Activated CD8-positive, alpha-beta T cell treated with anti-CD3 and anti-CD28 coated beads for 36 hours (primary cell): ENCODE data around the gene ZNF280C. TPM values are rescaled to one million over a fixed set of nuclear protein-coding genes. Genes with fewer than 3 reads are reported as not detected.

Experiments
- ATAC-seq: fragments of 200-7000 bp; cut with Tn5 transposase; one replicate; pipeline ENCODE4 v1.10.0; 2021; ENCODE audit warnings: mild to moderate bottlenecking, moderate library complexity
- CTCF ChIA-PET: fragments of 350-600 bp; sonication (Branson Sonifier 250); formaldehyde crosslinking; loops from one replicate; lab custom pipeline; 2021; ENCODE audit warnings: antibody characterized with exemption; lab: Charles Lee
- POLR2A ChIA-PET: fragments of 350-600 bp; sonication (Branson Sonifier 250); formaldehyde crosslinking; loops from one replicate; lab custom pipeline; 2021; ENCODE audit warnings: antibody characterized with exemption; lab: Charles Lee
- DNase-seq: peaks from one replicate; pipeline ENCODE4 v3.0.0-alpha.2; 2020
- H3K27ac Mint-ChIP-seq: one replicate; pipeline ENCODE4 v1.8.0; 2021; ENCODE audit warnings: mild to moderate bottlenecking, mixed read lengths
- H3K27me3 Mint-ChIP-seq: one replicate; pipeline ENCODE4 v1.8.0; 2021; ENCODE audit warnings: mixed read lengths
- H3K36me3 Mint-ChIP-seq: one replicate; pipeline ENCODE4 v1.8.0; 2021; ENCODE audit warnings: low read depth, mixed read lengths
- H3K4me1 Mint-ChIP-seq: one replicate; pipeline ENCODE4 v1.8.0; 2021; ENCODE audit warnings: low read depth, mixed read lengths
- H3K4me3 Mint-ChIP-seq: one replicate; pipeline ENCODE4 v1.8.0; 2021; ENCODE audit warnings: mild to moderate bottlenecking, moderate library complexity, mixed read lengths
- H3K9me3 Mint-ChIP-seq: one replicate; pipeline ENCODE4 v1.8.0; 2021; ENCODE audit warnings: mixed read lengths
- CTCF ChIP-seq: fragments of 200-600 bp; IDR thresholded peaks from one replicate; pipeline ENCODE4 v1.8.0; 2022; ENCODE audit warnings: antibody characterized with exemption, mild to moderate bottlenecking
- intact Hi-C: fragments of 100-400 bp; cut with micrococcal nuclease; formaldehyde crosslinking; loops from one replicate; pipeline ENCODE4 v1.10.0; 2022
- total RNA-seq, 2 experiments: library from RNA; stranded (reverse); gene quantifications; one replicate each; pipeline ENCODE4 v1.2.3, GENCODE V29; 2021

Gene ZNF280C
- total RNA-seq, 2 experiments from 2014 or later: 5.4 to 5.8 TPM

- H3K4me1 Mint-ChIP-seq: peaks cover 19% of the 10 kb centered on the region
- intact Hi-C loops: no loop called here
- peak overlapping the region; percentile 87 for H3K27ac Mint-ChIP-seq
- no peaks in the 10 kb centered on the region for H3K9me3 Mint-ChIP-seq
- CTCF ChIA-PET: interaction anchor here (1.5 to 2.6 kb wide), 2 partner anchors 20 to 152 kb away, joined by 3 to 8 read pairs; no protein-coding TSS in a partner anchor
- ATAC-seq (peak; percentile 68), DNase-seq (no peak)
- no peak overlapping the region for H3K4me3 Mint-ChIP-seq
- TF ChIP-seq CTCF: no peak
- H3K36me3 Mint-ChIP-seq: peaks cover 23% of the 10 kb centered on the region
- POLR2A ChIA-PET: no interaction called here
- no peaks in the 10 kb centered on the region for H3K27me3 Mint-ChIP-seq
These were observed 56.3 kb downstream of the ZNF280C start for GRCh38 chrX:130212371-130212770.

- peaks cover 20% of the 10 kb centered on the region for H3K36me3 Mint-ChIP-seq
- POLR2A ChIA-PET: interaction anchor here (0.8 kb wide), 1 partner anchor 45 kb away, joined by 3 read pairs; no protein-coding TSS in a partner anchor
- no peak overlapping the region for H3K4me3 Mint-ChIP-seq
- TF ChIP-seq CTCF: no peak
- ATAC-seq (peak; percentile 60), DNase-seq (no peak)
- peak overlapping the region; percentile 87 for H3K27ac Mint-ChIP-seq
- peaks cover 19% of the 10 kb centered on the region for H3K4me1 Mint-ChIP-seq
- intact Hi-C loops: no loop called here
- H3K27me3 Mint-ChIP-seq: no peaks in the 10 kb centered on the region
- no peaks in the 10 kb centered on the region for H3K9me3 Mint-ChIP-seq
- CTCF ChIA-PET: interaction anchor here (0.8 to 2.6 kb wide), 4 partner anchors 16 to 609 kb away, joined by 3 to 8 read pairs (median 3); no protein-coding TSS in a partner anchor
These were observed 57.1 kb downstream of the ZNF280C start for GRCh38 chrX:130211415-130212186.

DNA sequence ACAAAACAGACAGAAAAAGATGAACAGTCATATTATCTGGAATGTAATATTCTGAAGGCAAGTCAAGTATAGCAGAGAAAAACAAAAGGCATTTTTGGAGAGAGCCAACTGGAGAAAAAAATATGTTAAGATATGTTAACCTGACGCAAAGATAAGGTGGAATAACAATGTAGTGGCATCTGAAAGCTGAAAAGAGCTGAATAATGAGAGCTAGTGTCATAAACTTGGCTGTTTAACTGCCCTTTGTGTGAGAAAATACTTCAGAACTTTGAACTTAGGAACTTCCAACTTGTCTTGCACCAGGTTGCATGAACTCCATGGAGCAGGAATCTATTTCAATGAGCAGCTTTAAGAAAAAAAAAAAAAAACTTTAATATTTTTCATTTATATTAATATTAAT is 64.1 kb downstream of the ZNF280C start:
- Mint-ChIP-seq H3K36me3 (peaks cover 3% of the 10 kb centered on the region), H3K4me3 (no peak overlapping the region), H3K27me3 (no peaks in the 10 kb centered on the region), H3K4me1 (no peaks in the 10 kb centered on the region), H3K9me3 (no peaks in the 10 kb centered on the region), H3K27ac (no peak overlapping the region)
- intact Hi-C loops: no loop called here
- ATAC-seq (no peak), DNase-seq (no peak)
- TF ChIP-seq CTCF: no peak
- CTCF ChIA-PET: interaction anchor here (0.9 to 1.5 kb wide), 2 partner anchors 13 to 125 kb away, joined by 3 to 4 read pairs; no protein-coding TSS in a partner anchor
- POLR2A ChIA-PET: no interaction called here

DNA sequence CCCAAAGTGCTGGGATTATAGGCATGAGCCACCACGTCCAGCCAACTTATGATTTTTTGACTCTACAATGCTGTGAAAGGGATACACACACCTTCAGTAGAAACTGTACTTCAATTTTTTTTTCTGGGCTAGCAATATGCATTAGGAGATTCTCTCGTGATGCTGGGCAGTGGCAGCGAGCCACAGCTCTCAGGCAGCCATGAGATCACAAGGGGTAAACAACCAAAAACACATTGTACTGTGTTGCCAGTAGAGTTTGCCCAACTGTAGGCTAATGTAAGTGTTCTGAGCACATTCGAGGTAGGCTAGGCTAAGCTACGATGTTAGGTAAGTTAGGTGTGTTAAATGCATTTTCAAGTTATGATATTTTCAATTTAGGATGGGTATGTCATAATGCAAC is 71.2 kb downstream of the ZNF280C start:
- no peak for TF ChIP-seq CTCF
- POLR2A ChIA-PET: no interaction called here
- Mint-ChIP-seq H3K36me3 (no peaks in the 10 kb centered on the region), H3K27ac (no peak overlapping the region), H3K4me3 (no peak overlapping the region), H3K9me3 (no peaks in the 10 kb centered on the region), H3K27me3 (no peaks in the 10 kb centered on the region), H3K4me1 (no peaks in the 10 kb centered on the region)
- ATAC-seq: no peak
- CTCF ChIA-PET: interaction anchor here (0.6 to 1.2 kb wide), 2 partner anchors 110 to 116 kb away, joined by 3 to 4 read pairs; no protein-coding TSS in a partner anchor
- DNase-seq: no peak
- intact Hi-C loops: loop anchor here (10.0 kb wide), 1 partner anchor 593 kb away; no protein-coding TSS in a partner anchor

GRCh38 chrX:130196466-130196865 is 72.2 kb downstream of the ZNF280C start:
- CTCF ChIA-PET: interaction anchor here (0.7 to 5.9 kb wide), 2 partner anchors 116 to 173 kb away, joined by 3 to 49 read pairs; no protein-coding TSS in a partner anchor
- Mint-ChIP-seq H3K9me3 (no peaks in the 10 kb centered on the region), H3K36me3 (no peaks in the 10 kb centered on the region), H3K4me1 (no peaks in the 10 kb centered on the region), H3K4me3 (no peak overlapping the region), H3K27me3 (no peaks in the 10 kb centered on the region), H3K27ac (no peak overlapping the region)
- TF ChIP-seq CTCF: no peak
- ATAC-seq: no peak
- no peak for DNase-seq
- intact Hi-C loops: loop anchor here (10.0 kb wide), 1 partner anchor 592 kb away; no protein-coding TSS in a partner anchor
- POLR2A ChIA-PET: no interaction called here
